Caco-2 (cell line): Measurements from ENCODE around the gene ZNF532. TPM values are rescaled to one million over a fixed set of nuclear protein-coding genes. Genes with fewer than 3 reads are reported as not detected.

ENCODE experiments used
- BruUV-seq: library from RNA; stranded (reverse); fragments of 400-500 nt; replicated peaks from 2 replicates; lab custom pipeline; 2021; lab: Mats Ljungman, UMichigan
- CTCF ChIA-PET: fragments of 300-600 bp; sonication (Branson Sonifier 250); formaldehyde crosslinking; loops from one replicate; lab custom pipeline; 2022; ENCODE audit warnings: antibody characterized with exemption; lab: Charles Lee
- POLR2A ChIA-PET: fragments of 300-600 bp; sonication (Branson Sonifier 250); formaldehyde crosslinking; loops from one replicate; lab custom pipeline; 2022; ENCODE audit warnings: antibody characterized with exemption; lab: Charles Lee
- DNase-seq, 2 experiments: peaks; one replicate each; pipeline versions ENCODE4 v3.0.0 to v3.0.0-alpha.2; 2020 to 2022
- H3K27me3 ChIP-seq: replicated peaks from 2 replicates; pipeline ENCODE4 v1.6.0; 2011; ENCODE audit warnings: low read length; ENCODE audit not compliant: control insufficient read depth, insufficient read depth
- H3K36me3 ChIP-seq: 2 replicates; pipeline ENCODE4 v1.5.1; 2011; ENCODE audit warnings: low read length; ENCODE audit not compliant: control insufficient read depth, insufficient read depth
- H3K4me1 ChIP-seq: fragments of 250-450 bp; sonication (Bioruptor Pico); 2 replicates; pipeline ENCODE4 v1.5.1; 2020; ENCODE audit warnings: mild to moderate bottlenecking
- H3K4me3 ChIP-seq: 2 replicates; pipeline ENCODE4 v1.5.1; 2011; ENCODE audit warnings: low read depth, mild to moderate bottlenecking, control low read depth, low read length
- H3K9me3 ChIP-seq: fragments of 250-450 bp; sonication (Bioruptor Pico); 2 replicates; pipeline ENCODE4 v1.5.1; 2020; ENCODE audit warnings: mild to moderate bottlenecking, moderate library complexity
- H3K27ac Mint-ChIP-seq: one replicate; pipeline ENCODE4 v1.8.0; 2022; ENCODE audit warnings: mixed read lengths; ENCODE audit not compliant: unreplicated experiment
- H3K27me3 Mint-ChIP-seq: one replicate; pipeline ENCODE4 v1.8.0; 2022; ENCODE audit warnings: mixed read lengths; ENCODE audit not compliant: insufficient read depth, unreplicated experiment
- H3K36me3 Mint-ChIP-seq: one replicate; pipeline ENCODE4 v1.8.0; 2022; ENCODE audit warnings: mild to moderate bottlenecking, mixed read lengths; ENCODE audit not compliant: insufficient read depth, unreplicated experiment
- H3K4me1 Mint-ChIP-seq: one replicate; pipeline ENCODE4 v1.8.0; 2022; ENCODE audit warnings: low read depth, mixed read lengths; ENCODE audit not compliant: unreplicated experiment
- H3K4me3 Mint-ChIP-seq: one replicate; pipeline ENCODE4 v1.8.0; 2022; ENCODE audit warnings: mild to moderate bottlenecking, moderate library complexity, mixed read lengths; ENCODE audit not compliant: unreplicated experiment
- H3K9me3 Mint-ChIP-seq: one replicate; pipeline ENCODE4 v1.8.0; 2022; ENCODE audit warnings: mixed read lengths; ENCODE audit not compliant: unreplicated experiment
- intact Hi-C: fragments of 100-400 bp; cut with micrococcal nuclease; formaldehyde crosslinking; loops from one replicate; pipeline ENCODE4 v1.10.0; 2022; ENCODE audit not compliant: unreplicated experiment
- total RNA-seq: library from RNA; stranded (reverse); gene quantifications from 2 replicates; pipeline ENCODE4 v1.2.3, GENCODE V29; 2022
- TF ChIP-seq, protein P1 (sequence below), 2 experiments: fragments of 200-600 bp in 1 of 2; IDR thresholded peaks; 1 replicate in 1 of 2; 2 replicates in 1 of 2; pipeline versions ENCODE4 v1.5.1 to v1.8.0; 2011 to 2022; ENCODE audit warnings: antibody characterized with exemption in 1 of 2, control low read depth in 1 of 2, inconsistent platforms in 1 of 2, low read depth in 1 of 2, low read length in 1 of 2, mild to moderate bottlenecking in 1 of 2, moderate library complexity in 1 of 2; ENCODE audit not compliant: insufficient read depth in 1 of 2, severe bottlenecking in 1 of 2, unreplicated experiment in 1 of 2

Gene ZNF532
- total RNA-seq, 1 experiment from 2014 or later, result 32.7 TPM

DNA sequence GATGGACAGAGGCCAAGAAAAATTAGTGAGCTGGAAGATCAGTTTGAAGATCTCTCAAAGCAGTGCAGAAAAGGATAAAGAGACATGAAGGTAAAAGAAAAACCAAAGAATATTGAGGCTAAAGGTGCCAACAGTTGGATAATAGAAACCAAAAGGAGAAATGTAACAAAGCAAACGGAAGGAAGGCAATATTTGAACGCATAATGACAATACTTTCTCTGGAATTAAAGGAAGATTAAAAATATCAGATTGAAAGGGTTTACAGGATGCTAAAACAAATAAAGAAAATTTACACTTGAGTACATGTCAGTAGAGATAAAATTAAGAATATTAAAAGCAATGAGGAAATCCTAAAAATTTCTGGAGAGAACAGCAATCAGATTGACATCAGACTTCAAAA, 149.1 kb downstream of the ZNF532 start:
- POLR2A ChIA-PET, result no interaction called here
- no peaks in the 10 kb centered on the region for H3K27me3 Mint-ChIP-seq

DNA sequence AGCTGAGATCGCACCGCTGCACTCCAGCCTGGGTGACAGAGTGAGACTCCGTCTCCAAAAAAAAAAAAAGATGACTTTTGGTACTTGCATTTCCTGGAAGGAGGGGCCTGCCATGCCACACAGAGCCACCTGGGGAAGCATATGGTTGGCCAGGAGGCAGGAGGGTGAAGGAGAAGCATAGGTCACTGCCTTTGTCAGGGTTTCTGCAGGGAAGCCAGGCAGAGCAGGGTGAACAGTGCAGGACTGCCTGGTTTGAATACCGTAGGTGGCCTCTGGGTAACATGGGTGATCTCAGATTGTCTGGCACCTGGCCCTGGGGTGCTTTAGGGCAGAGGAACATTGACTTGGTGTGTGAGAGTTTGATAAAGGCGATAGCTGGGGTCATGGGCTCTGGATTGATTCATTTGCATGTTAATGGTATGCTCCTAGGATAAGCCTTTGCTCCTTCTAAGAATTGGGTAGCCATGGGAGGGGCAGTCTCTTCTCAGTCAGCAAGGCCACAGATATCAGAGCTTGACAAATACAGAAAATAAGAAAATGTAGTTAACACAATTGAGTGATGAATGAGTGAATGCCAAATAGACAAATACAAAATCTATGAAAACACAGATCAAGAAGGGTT, 151.0 kb downstream of the ZNF532 start:
- Histone ChIP-seq H3K27me3 (no peaks in the 10 kb centered on the region), H3K4me1 (no peaks in the 10 kb centered on the region), H3K36me3 (no peaks in the 10 kb centered on the region), H3K4me3 (no peak overlapping the region), H3K9me3 (no peaks in the 10 kb centered on the region)
- intact Hi-C loops, result no loop called here
- TF ChIP-seq, protein P1, sequence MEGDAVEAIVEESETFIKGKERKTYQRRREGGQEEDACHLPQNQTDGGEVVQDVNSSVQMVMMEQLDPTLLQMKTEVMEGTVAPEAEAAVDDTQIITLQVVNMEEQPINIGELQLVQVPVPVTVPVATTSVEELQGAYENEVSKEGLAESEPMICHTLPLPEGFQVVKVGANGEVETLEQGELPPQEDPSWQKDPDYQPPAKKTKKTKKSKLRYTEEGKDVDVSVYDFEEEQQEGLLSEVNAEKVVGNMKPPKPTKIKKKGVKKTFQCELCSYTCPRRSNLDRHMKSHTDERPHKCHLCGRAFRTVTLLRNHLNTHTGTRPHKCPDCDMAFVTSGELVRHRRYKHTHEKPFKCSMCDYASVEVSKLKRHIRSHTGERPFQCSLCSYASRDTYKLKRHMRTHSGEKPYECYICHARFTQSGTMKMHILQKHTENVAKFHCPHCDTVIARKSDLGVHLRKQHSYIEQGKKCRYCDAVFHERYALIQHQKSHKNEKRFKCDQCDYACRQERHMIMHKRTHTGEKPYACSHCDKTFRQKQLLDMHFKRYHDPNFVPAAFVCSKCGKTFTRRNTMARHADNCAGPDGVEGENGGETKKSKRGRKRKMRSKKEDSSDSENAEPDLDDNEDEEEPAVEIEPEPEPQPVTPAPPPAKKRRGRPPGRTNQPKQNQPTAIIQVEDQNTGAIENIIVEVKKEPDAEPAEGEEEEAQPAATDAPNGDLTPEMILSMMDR (IDR thresholded peaks at IDR 0.05; ENCODE audit: insufficient read depth in 1 of 2, low read depth in 1 of 2, low read length in 1 of 2, severe bottlenecking in 1 of 2, unreplicated experiment in 1 of 2), result no peak
- ChIA-PET CTCF (no interaction called here), POLR2A (no interaction called here)
- H3K27me3 Mint-ChIP-seq, result no peaks in the 10 kb centered on the region
- H3K27ac Mint-ChIP-seq, result no peak overlapping the region
- H3K4me1 Mint-ChIP-seq, result no peaks in the 10 kb centered on the region
- H3K9me3 Mint-ChIP-seq, result no peaks in the 10 kb centered on the region
- no peak for DNase-seq
- no peaks in the 10 kb centered on the region for H3K36me3 Mint-ChIP-seq
- H3K4me3 Mint-ChIP-seq, result no peak overlapping the region
- BruUV-seq, result no TSS peak

More for the DNA sequence above, 149.1 kb downstream of the ZNF532 start:
- H3K4me1 ChIP-seq, result no peaks in the 10 kb centered on the region
- CTCF ChIA-PET, result no interaction called here
- Mint-ChIP-seq H3K4me1 (no peaks in the 10 kb centered on the region), H3K9me3 (no peaks in the 10 kb centered on the region), H3K27ac (no peak overlapping the region), H3K4me3 (no peak overlapping the region), H3K36me3 (no peaks in the 10 kb centered on the region)
- TF ChIP-seq, protein P1 (IDR thresholded peaks at IDR 0.05; ENCODE audit: insufficient read depth in 1 of 2, low read depth in 1 of 2, low read length in 1 of 2, severe bottlenecking in 1 of 2, unreplicated experiment in 1 of 2), result no peak
- DNase-seq, result no peak
- BruUV-seq, result no TSS peak
- no peaks in the 10 kb centered on the region for H3K36me3 ChIP-seq
- no peaks in the 10 kb centered on the region for H3K9me3 ChIP-seq
- H3K4me3 ChIP-seq, result no peak overlapping the region
- no peaks in the 10 kb centered on the region for H3K27me3 ChIP-seq
- intact Hi-C loops, result no loop called here

DNA sequence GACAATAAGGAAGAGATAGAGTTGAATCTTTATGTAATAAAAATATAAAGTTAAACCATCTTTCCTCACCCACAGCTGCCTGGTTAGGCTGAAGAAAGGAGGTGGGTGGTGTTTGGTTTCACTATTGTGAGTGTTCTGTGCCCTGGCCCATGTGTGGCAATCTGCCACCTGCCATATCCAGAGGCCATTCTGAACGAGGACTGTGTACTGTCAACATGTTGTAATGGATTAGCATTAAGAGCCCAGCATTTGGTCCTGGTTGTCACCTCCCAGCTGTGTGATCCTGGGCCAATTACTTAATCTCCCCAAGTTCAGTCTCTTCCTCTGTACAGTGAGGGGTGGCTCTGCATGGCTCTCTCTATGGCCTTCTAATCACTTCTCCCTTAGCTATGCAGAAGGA, 156.8 kb downstream of the ZNF532 start:
- Histone ChIP-seq H3K27me3 (no peaks in the 10 kb centered on the region), H3K4me1 (no peaks in the 10 kb centered on the region), H3K4me3 (no peak overlapping the region), H3K36me3 (no peaks in the 10 kb centered on the region), H3K9me3 (no peaks in the 10 kb centered on the region)
- Mint-ChIP-seq H3K4me1 (no peaks in the 10 kb centered on the region), H3K27ac (no peak overlapping the region), H3K36me3 (no peaks in the 10 kb centered on the region), H3K4me3 (no peak overlapping the region), H3K9me3 (no peaks in the 10 kb centered on the region), H3K27me3 (no peaks in the 10 kb centered on the region)
- intact Hi-C loops, result no loop called here
- no peak for DNase-seq
- POLR2A ChIA-PET, result no interaction called here
- CTCF ChIA-PET, result interaction anchor here (0.5 kb wide), 1 partner anchor 59 kb away, joined by 3 read pairs; no protein-coding TSS in a partner anchor
- BruUV-seq, result no TSS peak
- TF ChIP-seq, protein P1 (IDR thresholded peaks at IDR 0.05; ENCODE audit: insufficient read depth in 1 of 2, low read depth in 1 of 2, low read length in 1 of 2, severe bottlenecking in 1 of 2, unreplicated experiment in 1 of 2), result no peak
